GM12892 (cell line): ENCODE results near the gene SCN9A.

Experiments used
- POLR2A ChIP-seq: IDR thresholded peaks from 2 replicates; pipeline ENCODE4 v1.6.1; 2011; ENCODE audit warnings: low read depth, low read length, control low read depth
- POLR2AphosphoS5 ChIP-seq: IDR thresholded peaks from 2 replicates; pipeline ENCODE4 v1.6.1; 2011; ENCODE audit warnings: low read depth, low read length, control low read depth

DNA sequence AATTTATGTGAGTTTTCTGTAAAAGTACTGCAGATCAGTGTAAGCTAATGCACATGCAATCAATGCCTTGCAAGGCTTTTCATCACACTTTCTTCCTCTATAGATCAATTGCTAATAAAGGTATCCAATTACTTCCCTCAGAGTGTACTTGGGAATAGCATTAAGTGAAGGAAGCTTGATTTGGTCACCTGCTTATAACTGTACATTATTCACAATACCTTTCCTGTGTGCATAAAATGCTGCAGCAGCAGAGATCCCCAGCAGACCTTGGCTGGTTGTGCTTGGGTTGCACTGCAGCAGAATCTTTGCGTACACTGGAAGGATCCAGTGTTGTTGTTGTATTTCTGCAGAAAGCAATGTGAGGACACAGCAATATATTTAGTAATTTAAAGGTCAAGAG, 18.5 kb upstream of the SCN9A start:
- TF ChIP-seq POLR2AphosphoS5 (no peak), POLR2A (no peak)
